Osteocyte (in vitro differentiated cells): Measurements from ENCODE around the gene MROH2A. TPM values are rescaled to one million over a fixed set of nuclear protein-coding genes. Genes with fewer than 3 reads are reported as not detected.
A peak's percentile ranks its signal among the peaks of the same experiment; 100 is the strongest.

ENCODE experiments used
- DNase-seq: peaks from one replicate; pipeline ENCODE4 v3.0.0; 2021; ENCODE audit warnings: mixed read lengths; ENCODE audit not compliant: unreplicated experiment; ENCODE audit errors: extremely low spot score
- H3K27ac Mint-ChIP-seq: one replicate; pipeline ENCODE4 v1.8.0; 2021; ENCODE audit warnings: mild to moderate bottlenecking, mixed read lengths; ENCODE audit not compliant: unreplicated experiment
- H3K27me3 Mint-ChIP-seq: one replicate; pipeline ENCODE4 v1.8.0; 2021; ENCODE audit warnings: mixed read lengths; ENCODE audit not compliant: unreplicated experiment
- H3K36me3 Mint-ChIP-seq: one replicate; pipeline ENCODE4 v1.8.0; 2021; ENCODE audit warnings: mixed read lengths; ENCODE audit not compliant: unreplicated experiment
- H3K4me1 Mint-ChIP-seq: one replicate; pipeline ENCODE4 v1.8.0; 2021; ENCODE audit warnings: mixed read lengths; ENCODE audit not compliant: unreplicated experiment
- H3K4me3 Mint-ChIP-seq: one replicate; pipeline ENCODE4 v1.8.0; 2021; ENCODE audit warnings: mild to moderate bottlenecking, moderate library complexity, mixed read lengths; ENCODE audit not compliant: unreplicated experiment
- H3K9me3 Mint-ChIP-seq: one replicate; pipeline ENCODE4 v1.8.0; 2021; ENCODE audit warnings: mixed read lengths; ENCODE audit not compliant: unreplicated experiment
- CTCF ChIP-seq: fragments of 200-600 bp; sonication (generic); IDR thresholded peaks from 2 replicates; pipeline ENCODE4 v1.5.0; 2021; ENCODE audit warnings: antibody characterized with exemption, mild to moderate bottlenecking, moderate library complexity
- total RNA-seq: library from RNA; stranded (reverse); gene quantifications from 2 replicates; pipeline ENCODE4 v1.2.1, GENCODE V29; 2021

Gene MROH2A
- total RNA-seq, 1 donor from 2014 or later, result not detected

GRCh38 chr2:233833345-233833744 is 55.2 kb downstream of the MROH2A start:
- H3K36me3 Mint-ChIP-seq, result peaks cover 2% of the 10 kb centered on the region

GRCh38 chr2:233835230-233836186 is 57.4 kb downstream of the MROH2A start:
- no peak for TF ChIP-seq CTCF
- Mint-ChIP-seq H3K9me3 (no peaks in the 10 kb centered on the region), H3K27me3 (no peaks in the 10 kb centered on the region), H3K27ac (no peak overlapping the region), H3K4me1 (peaks cover 27% of the 10 kb centered on the region), H3K36me3 (peaks cover 2% of the 10 kb centered on the region), H3K4me3 (no peak overlapping the region)
- no peak for DNase-seq

More at GRCh38 chr2:233833345-233833744, 55.2 kb downstream of the MROH2A start:
- no peak overlapping the region for H3K4me3 Mint-ChIP-seq
- no peaks in the 10 kb centered on the region for H3K9me3 Mint-ChIP-seq
- TF ChIP-seq CTCF, result no peak
- no peak for DNase-seq
- H3K27ac Mint-ChIP-seq, result no peak overlapping the region
- peaks cover 16% of the 10 kb centered on the region for H3K4me1 Mint-ChIP-seq
- no peaks in the 10 kb centered on the region for H3K27me3 Mint-ChIP-seq

GRCh38 chr2:233836359-233836758 is 58.2 kb downstream of the MROH2A start:
- H3K9me3 Mint-ChIP-seq, result no peaks in the 10 kb centered on the region
- no peak overlapping the region for H3K27ac Mint-ChIP-seq
- TF ChIP-seq CTCF, result no peak
- no peak overlapping the region for H3K4me3 Mint-ChIP-seq
- peaks cover 27% of the 10 kb centered on the region for H3K4me1 Mint-ChIP-seq
- H3K36me3 Mint-ChIP-seq, result peaks cover 2% of the 10 kb centered on the region
- no peak for DNase-seq
- H3K27me3 Mint-ChIP-seq, result no peaks in the 10 kb centered on the region

- DNase-seq, result peak; percentile 40
Measured at GRCh38 chr2:233837694-233838229, 59.6 kb downstream of the MROH2A start.

More at GRCh38 chr2:233837694-233838229, 59.6 kb downstream of the MROH2A start:
- no peak overlapping the region for H3K27ac Mint-ChIP-seq
- no peak for TF ChIP-seq CTCF
- H3K27me3 Mint-ChIP-seq, result no peaks in the 10 kb centered on the region
- H3K36me3 Mint-ChIP-seq, result peaks cover 9% of the 10 kb centered on the region
- no peak overlapping the region for H3K4me3 Mint-ChIP-seq
- H3K9me3 Mint-ChIP-seq, result no peaks in the 10 kb centered on the region
- peaks cover 26% of the 10 kb centered on the region for H3K4me1 Mint-ChIP-seq
